ENCODE data around the gene SDK1. TPM values are rescaled to one million over a fixed set of nuclear protein-coding genes. Genes with fewer than 3 reads are reported as not detected.

SDK1 gene
- total RNA-seq, 1 donor from 2014 or later = 4.3 TPM

DNA sequence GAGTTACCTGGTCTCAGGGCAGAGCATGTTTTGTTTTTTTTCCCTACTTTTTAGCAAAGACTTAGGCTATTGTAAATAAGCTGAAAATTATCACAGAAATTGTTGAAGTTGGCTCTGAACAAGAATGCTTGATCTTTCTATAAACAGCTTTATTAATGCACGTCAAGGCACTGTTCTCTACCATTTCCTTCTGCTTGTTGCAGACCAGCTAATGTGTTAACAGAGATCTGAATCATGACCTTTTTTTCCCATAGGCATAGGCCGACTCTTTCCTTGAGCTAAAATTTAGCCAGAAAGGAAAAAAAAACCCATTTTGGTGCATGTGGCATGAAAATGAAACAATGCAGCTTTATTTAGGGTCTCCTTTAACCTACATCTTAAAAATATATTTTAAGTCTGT, 248.5 kb downstream of the SDK1 start:
- Mint-ChIP-seq H3K36me3 (ENCODE audit: low read depth, unreplicated experiment) (no peaks in the 10 kb centered on the region), H3K4me1 (ENCODE audit: unreplicated experiment) (peaks cover 9% of the 10 kb centered on the region), H3K27ac (ENCODE audit: unreplicated experiment) (no peak overlapping the region), H3K9me3 (ENCODE audit: unreplicated experiment) (no peaks in the 10 kb centered on the region), H3K27me3 (ENCODE audit: unreplicated experiment) (no peaks in the 10 kb centered on the region), H3K4me3 (ENCODE audit: unreplicated experiment) (no peak overlapping the region)
- DNase-seq (ENCODE audit: low spot score) = no peak
- TF ChIP-seq, protein P1, sequence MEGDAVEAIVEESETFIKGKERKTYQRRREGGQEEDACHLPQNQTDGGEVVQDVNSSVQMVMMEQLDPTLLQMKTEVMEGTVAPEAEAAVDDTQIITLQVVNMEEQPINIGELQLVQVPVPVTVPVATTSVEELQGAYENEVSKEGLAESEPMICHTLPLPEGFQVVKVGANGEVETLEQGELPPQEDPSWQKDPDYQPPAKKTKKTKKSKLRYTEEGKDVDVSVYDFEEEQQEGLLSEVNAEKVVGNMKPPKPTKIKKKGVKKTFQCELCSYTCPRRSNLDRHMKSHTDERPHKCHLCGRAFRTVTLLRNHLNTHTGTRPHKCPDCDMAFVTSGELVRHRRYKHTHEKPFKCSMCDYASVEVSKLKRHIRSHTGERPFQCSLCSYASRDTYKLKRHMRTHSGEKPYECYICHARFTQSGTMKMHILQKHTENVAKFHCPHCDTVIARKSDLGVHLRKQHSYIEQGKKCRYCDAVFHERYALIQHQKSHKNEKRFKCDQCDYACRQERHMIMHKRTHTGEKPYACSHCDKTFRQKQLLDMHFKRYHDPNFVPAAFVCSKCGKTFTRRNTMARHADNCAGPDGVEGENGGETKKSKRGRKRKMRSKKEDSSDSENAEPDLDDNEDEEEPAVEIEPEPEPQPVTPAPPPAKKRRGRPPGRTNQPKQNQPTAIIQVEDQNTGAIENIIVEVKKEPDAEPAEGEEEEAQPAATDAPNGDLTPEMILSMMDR (IDR thresholded peaks at IDR 0.05; ENCODE audit: unreplicated experiment) = no peak

DNA sequence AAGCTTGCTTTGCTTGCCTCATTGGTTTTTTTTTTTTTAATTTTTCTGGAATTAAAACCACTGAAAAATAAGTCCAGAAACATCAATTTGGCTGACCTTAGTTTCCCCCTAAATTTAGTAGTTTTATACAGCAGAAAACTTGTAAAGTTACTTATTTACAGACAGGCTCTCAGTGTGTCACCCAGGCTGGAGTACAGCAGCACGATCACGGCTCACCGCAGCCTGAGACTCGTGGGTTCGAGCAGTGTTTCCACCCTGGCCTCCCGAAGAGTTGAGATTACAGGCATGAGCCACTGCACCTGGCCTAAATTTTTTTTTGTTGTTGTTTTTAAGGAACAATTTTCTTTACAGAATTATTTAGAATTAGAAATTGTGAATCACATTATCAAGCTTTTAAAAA, 250.5 kb downstream of the SDK1 start:
- Mint-ChIP-seq H3K27me3 (ENCODE audit: unreplicated experiment) (no peaks in the 10 kb centered on the region), H3K9me3 (ENCODE audit: unreplicated experiment) (no peaks in the 10 kb centered on the region), H3K36me3 (ENCODE audit: low read depth, unreplicated experiment) (no peaks in the 10 kb centered on the region), H3K27ac (ENCODE audit: unreplicated experiment) (no peak overlapping the region), H3K4me1 (ENCODE audit: unreplicated experiment) (peaks cover 9% of the 10 kb centered on the region), H3K4me3 (ENCODE audit: unreplicated experiment) (no peak overlapping the region)
- TF ChIP-seq, protein P1 (IDR thresholded peaks at IDR 0.05; ENCODE audit: unreplicated experiment) = no peak
- DNase-seq (ENCODE audit: low spot score) = no peak

- Mint-ChIP-seq H3K9me3 (ENCODE audit: unreplicated experiment) (no peaks in the 10 kb centered on the region), H3K4me3 (ENCODE audit: unreplicated experiment) (no peak overlapping the region), H3K36me3 (ENCODE audit: low read depth, unreplicated experiment) (no peaks in the 10 kb centered on the region), H3K4me1 (ENCODE audit: unreplicated experiment) (peaks cover 9% of the 10 kb centered on the region), H3K27ac (ENCODE audit: unreplicated experiment) (no peak overlapping the region), H3K27me3 (ENCODE audit: unreplicated experiment) (no peaks in the 10 kb centered on the region)
- no peak for DNase-seq (ENCODE audit: low spot score)
- TF ChIP-seq, protein P1 (IDR thresholded peaks at IDR 0.05; ENCODE audit: unreplicated experiment) = no peak
Measured at GRCh38 chr7:3552499-3552898, 251.4 kb downstream of the SDK1 start.

- H3K27ac Mint-ChIP-seq (ENCODE audit: unreplicated experiment) = peak overlapping the region; percentile 57
- peak; percentile 18 for DNase-seq (ENCODE audit: low spot score)
- TF ChIP-seq, protein P1 (IDR thresholded peaks at IDR 0.05; ENCODE audit: unreplicated experiment) = no peak
Measured at GRCh38 chr7:3558400-3558799, 257.3 kb downstream of the SDK1 start.

GRCh38 chr7:3559278-3559677, 258.2 kb downstream of the SDK1 start:
- no peak overlapping the region for H3K4me3 Mint-ChIP-seq (ENCODE audit: unreplicated experiment)
- H3K36me3 Mint-ChIP-seq (ENCODE audit: low read depth, unreplicated experiment) = no peaks in the 10 kb centered on the region
- H3K27ac Mint-ChIP-seq (ENCODE audit: unreplicated experiment) = peak overlapping the region; percentile 74
- H3K9me3 Mint-ChIP-seq (ENCODE audit: unreplicated experiment) = no peaks in the 10 kb centered on the region
- peaks cover 2% of the 10 kb centered on the region for H3K27me3 Mint-ChIP-seq (ENCODE audit: unreplicated experiment)
- H3K4me1 Mint-ChIP-seq (ENCODE audit: unreplicated experiment) = peaks cover 27% of the 10 kb centered on the region
- DNase-seq (ENCODE audit: low spot score) = no peak
- TF ChIP-seq, protein P1 (IDR thresholded peaks at IDR 0.05; ENCODE audit: unreplicated experiment) = no peak

More at GRCh38 chr7:3558400-3558799, 257.3 kb downstream of the SDK1 start:
- Mint-ChIP-seq H3K27me3 (ENCODE audit: unreplicated experiment) (peaks cover 2% of the 10 kb centered on the region), H3K9me3 (ENCODE audit: unreplicated experiment) (no peaks in the 10 kb centered on the region), H3K4me1 (ENCODE audit: unreplicated experiment) (peaks cover 27% of the 10 kb centered on the region), H3K4me3 (ENCODE audit: unreplicated experiment) (no peak overlapping the region), H3K36me3 (ENCODE audit: low read depth, unreplicated experiment) (no peaks in the 10 kb centered on the region)

Data from endothelial cell (in vitro differentiated cells).